Measurements from ENCODE around the gene MAP6. TPM values are rescaled to one million over a fixed set of nuclear protein-coding genes. Genes with fewer than 3 reads are reported as not detected.

Gene MAP6
- total and polyA plus RNA-seq, 2 of the 13 experiments (the other 11 are each of a cell fraction or from before 2014, with no cell fraction given), result 0.04 TPM; not detected in 1

DNA sequence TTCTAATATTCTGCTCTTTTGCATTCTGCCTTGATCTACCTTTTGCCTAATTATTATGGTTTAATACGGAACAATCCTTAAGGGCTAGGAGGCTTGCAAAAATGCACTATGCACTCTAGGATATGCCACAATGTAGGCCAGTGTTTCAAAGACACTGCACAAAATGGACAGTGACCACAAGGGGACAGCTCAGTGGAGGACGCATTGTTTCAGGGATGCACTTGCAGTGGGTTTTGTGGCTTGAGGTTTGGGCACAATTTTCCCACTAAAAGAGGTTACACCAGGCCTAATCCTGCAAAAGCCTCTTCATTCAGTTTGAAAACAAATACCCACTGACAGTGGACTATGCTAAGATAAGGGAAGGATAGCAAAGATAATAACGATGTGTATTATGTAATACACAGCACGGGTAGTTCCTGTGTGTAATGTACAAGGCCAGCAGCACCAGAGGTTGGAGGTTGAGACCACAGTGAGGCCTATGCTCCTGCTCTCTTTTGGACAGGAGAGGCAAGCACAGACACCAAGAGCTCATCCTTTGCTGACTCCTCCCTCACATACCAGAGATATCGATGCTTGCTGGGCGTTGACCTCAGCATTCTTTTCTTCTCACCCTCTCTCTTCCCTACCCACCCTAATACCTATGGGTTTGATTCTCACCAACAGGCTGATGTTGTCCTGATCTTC, 12.7 kb downstream of the MAP6 start (continued):
- TF ChIP-seq, protein P1, sequence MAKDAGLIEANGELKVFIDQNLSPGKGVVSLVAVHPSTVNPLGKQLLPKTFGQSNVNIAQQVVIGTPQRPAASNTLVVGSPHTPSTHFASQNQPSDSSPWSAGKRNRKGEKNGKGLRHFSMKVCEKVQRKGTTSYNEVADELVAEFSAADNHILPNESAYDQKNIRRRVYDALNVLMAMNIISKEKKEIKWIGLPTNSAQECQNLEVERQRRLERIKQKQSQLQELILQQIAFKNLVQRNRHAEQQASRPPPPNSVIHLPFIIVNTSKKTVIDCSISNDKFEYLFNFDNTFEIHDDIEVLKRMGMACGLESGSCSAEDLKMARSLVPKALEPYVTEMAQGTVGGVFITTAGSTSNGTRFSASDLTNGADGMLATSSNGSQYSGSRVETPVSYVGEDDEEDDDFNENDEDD (CRISPR knock-in tag; IDR thresholded peaks at IDR 0.05; ENCODE audit: borderline replicate concordance), result no peak
- TF ChIP-seq ZNF782 (CRISPR knock-in tag; IDR thresholded peaks at IDR 0.05; ENCODE audit: borderline replicate concordance), result no peak
- TF ChIP-seq RBM39 (IDR thresholded peaks at IDR 0.05; ENCODE audit: low read depth, low read length, poor library complexity, severe bottlenecking), result no peak
- TF ChIP-seq RARG (CRISPR knock-in tag; IDR thresholded peaks at IDR 0.05; ENCODE audit: low read depth), result no peak
- TF ChIP-seq RELA (CRISPR knock-in tag; IDR thresholded peaks at IDR 0.05), result no peak
- no peak for TF ChIP-seq U2AF2 (IDR thresholded peaks at IDR 0.05; ENCODE audit: low read depth, low read length)
- TF ChIP-seq ZNF563 (CRISPR knock-in tag; IDR thresholded peaks at IDR 0.05), result no peak
- no peak for TF ChIP-seq ZNF432 (CRISPR knock-in tag; IDR thresholded peaks at IDR 0.05; ENCODE audit: borderline replicate concordance)

DNA sequence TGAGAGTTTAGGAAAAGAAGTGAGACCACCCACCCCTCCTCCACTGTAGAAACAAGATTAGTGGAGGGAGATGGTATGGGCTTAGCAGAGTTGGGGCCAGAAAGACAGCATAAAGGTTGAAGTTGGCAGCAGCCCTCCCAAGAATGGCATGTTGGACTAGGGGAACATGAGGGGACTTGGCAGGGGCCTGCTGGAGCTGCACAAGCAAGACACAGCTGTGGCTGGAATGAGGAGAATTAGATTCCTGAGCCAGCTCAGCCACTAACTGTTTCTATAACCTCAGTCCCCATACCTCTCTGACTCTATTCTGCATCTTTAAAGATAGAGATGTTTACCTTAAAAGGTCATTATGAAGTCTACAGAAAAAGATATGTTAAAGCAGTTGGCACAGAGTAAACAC, 13.2 kb downstream of the MAP6 start:
- Histone ChIP-seq H3K36me3 (replicated peaks in 1 of 2; ENCODE audit: control insufficient read depth in 1 of 2, insufficient read depth in 2 of 2, low read length in 2 of 2) (no peaks in the 10 kb centered on the region), H3K9me3 (ENCODE audit: low read length) (no peaks in the 10 kb centered on the region), H3K27ac (ENCODE audit: extremely low read length, insufficient read depth, low read length) (no peak overlapping the region), H2AFZ (ENCODE audit: low read length) (no peak overlapping the region), H3K4me3 (replicated peaks in 1 of 3; ENCODE audit: insufficient read depth in 1 of 3, low read depth in 2 of 3, low read length in 3 of 3) (no peak overlapping the region), H3K4me1 (ENCODE audit: insufficient read depth, low read length) (0 out of 2 replicates have a peak, but pooled peaks cover 4% of the 10 kb centered on the region), H4K20me1 (ENCODE audit: insufficient read depth, low read length) (no peaks in the 10 kb centered on the region), H3K79me2 (ENCODE audit: insufficient read depth, low read length) (no peaks in the 10 kb centered on the region), H3K9ac (ENCODE audit: insufficient read depth, low read depth, low read length) (no peak overlapping the region), H3K27me3 (ENCODE audit: control insufficient read depth in 1 of 2, insufficient read depth in 2 of 2, low read length in 2 of 2) (no peaks in the 10 kb centered on the region), H3K4me2 (ENCODE audit: low read depth, low read length) (no peak overlapping the region)
- intact Hi-C loops (cut with micrococcal nuclease; ENCODE audit: unreplicated experiment), result no loop called here
- FAIRE-seq (no peak), DNase-seq (ENCODE audit: low spot score) (no peak), ATAC-seq (no peak)
- POLR2A ChIA-PET, result no interaction called here
- in situ Hi-C loops (cut with HindIII; ENCODE audit: extremely low pct_ligation_motif_present, low pct_unique_long_range_greater_than_20kb), result no loop called here
- CTCF ChIA-PET (ENCODE audit: low intra/inter-chr PET ratio, low total read pairs), result no interaction called here
- no TSS peak for BruUV-seq (replicated peaks)
- TF ChIP-seq U2AF2 (IDR thresholded peaks at IDR 0.05; ENCODE audit: low read depth, low read length), result no peak
- TF ChIP-seq POGZ (CRISPR knock-in tag; IDR thresholded peaks at IDR 0.05), result no peak
- TF ChIP-seq ASH2L (IDR thresholded peaks at IDR 0.05; ENCODE audit: insufficient read length, low read depth, low read length), result no peak
- no peak for TF ChIP-seq NCOA1 (CRISPR knock-in tag; IDR thresholded peaks at IDR 0.05)
- TF ChIP-seq ZEB1 (IDR thresholded peaks at IDR 0.05; ENCODE audit: insufficient replicate concordance, low read depth), result no peak
- no peak for TF ChIP-seq DNMT1 (CRISPR knock-in tag; IDR thresholded peaks at IDR 0.05)
- TF ChIP-seq, protein P2, sequence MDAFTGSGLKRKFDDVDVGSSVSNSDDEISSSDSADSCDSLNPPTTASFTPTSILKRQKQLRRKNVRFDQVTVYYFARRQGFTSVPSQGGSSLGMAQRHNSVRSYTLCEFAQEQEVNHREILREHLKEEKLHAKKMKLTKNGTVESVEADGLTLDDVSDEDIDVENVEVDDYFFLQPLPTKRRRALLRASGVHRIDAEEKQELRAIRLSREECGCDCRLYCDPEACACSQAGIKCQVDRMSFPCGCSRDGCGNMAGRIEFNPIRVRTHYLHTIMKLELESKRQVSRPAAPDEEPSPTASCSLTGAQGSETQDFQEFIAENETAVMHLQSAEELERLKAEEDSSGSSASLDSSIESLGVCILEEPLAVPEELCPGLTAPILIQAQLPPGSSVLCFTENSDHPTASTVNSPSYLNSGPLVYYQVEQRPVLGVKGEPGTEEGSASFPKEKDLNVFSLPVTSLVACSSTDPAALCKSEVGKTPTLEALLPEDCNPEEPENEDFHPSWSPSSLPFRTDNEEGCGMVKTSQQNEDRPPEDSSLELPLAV (CRISPR knock-in tag; conservative IDR thresholded peaks at IDR 0.05; ENCODE audit: low read depth), result no peak
- no peak for TF ChIP-seq ZBTB8A (CRISPR knock-in tag; IDR thresholded peaks at IDR 0.05; ENCODE audit: borderline replicate concordance, low read depth)
- no peak for TF ChIP-seq PRMT3 (CRISPR knock-in tag; IDR thresholded peaks at IDR 0.05; ENCODE audit: borderline replicate concordance, low read depth)
- no peak for TF ChIP-seq CEBPG (CRISPR knock-in tag; IDR thresholded peaks at IDR 0.05)
- TF ChIP-seq FOXP1 (IDR thresholded peaks at IDR 0.05), result no peak
- TF ChIP-seq FOXP1 (CRISPR knock-in tag; IDR thresholded peaks at IDR 0.05), result no peak
- no peak for TF ChIP-seq BRCA1 (CRISPR knock-in tag; IDR thresholded peaks at IDR 0.05)
- TF ChIP-seq SAP130 (CRISPR knock-in tag; IDR thresholded peaks at IDR 0.05; ENCODE audit: low read depth), result no peak
- no peak for TF ChIP-seq ZNF772 (CRISPR knock-in tag; IDR thresholded peaks at IDR 0.05)
- TF ChIP-seq RAD51 (IDR thresholded peaks at IDR 0.05; ENCODE audit: borderline replicate concordance), result no peak
- TF ChIP-seq ZNF326 (CRISPR knock-in tag; IDR thresholded peaks at IDR 0.05; ENCODE audit: borderline replicate concordance), result no peak
- TF ChIP-seq ZNF7 (CRISPR knock-in tag; IDR thresholded peaks at IDR 0.05), result no peak
